K562 (cell line): Measurements from ENCODE around the gene SHC1. TPM values are rescaled to one million over a fixed set of nuclear protein-coding genes. Genes with fewer than 3 reads are reported as not detected.

ENCODE experiments used
- E2F8 ChIP-seq: fragments of 450-650 bp; IDR thresholded peaks from 2 replicates; pipeline ENCODE4 v1.7.1; 2018; ENCODE audit warnings: mild to moderate bottlenecking, low read depth; ENCODE audit not compliant: partially characterized antibody
- FOXP4 ChIP-seq: sonication (generic); formaldehyde crosslinking; IDR thresholded peaks from 2 replicates; pipeline ENCODE4 v1.8.0; 2022; ENCODE audit warnings: mild to moderate bottlenecking, missing genetic modification reagents, borderline replicate concordance
- HES1 ChIP-seq: fragments of 450-650 bp; IDR thresholded peaks from 2 replicates; pipeline ENCODE4 v1.6.1; 2016; ENCODE audit warnings: low read depth, mild to moderate bottlenecking, moderate library complexity
- MTF1 ChIP-seq: fragments of 250-450 bp; sonication (Bioruptor Pico); IDR thresholded peaks from 2 replicates; pipeline ENCODE4 v1.9.0; 2021; ENCODE audit warnings: moderate library complexity, mild to moderate bottlenecking, inconsistent platforms, borderline replicate concordance
- NCOA6 ChIP-seq: fragments of 450-650 bp; IDR thresholded peaks from 2 replicates; pipeline ENCODE4 v1.6.1; 2017; ENCODE audit warnings: mild to moderate bottlenecking
- RBM17 ChIP-seq: fragments of 200-400 bp; formaldehyde crosslinking; IDR thresholded peaks from 2 replicates; pipeline ENCODE4 v1.6.1; 2017; ENCODE audit warnings: low read depth, mild to moderate bottlenecking, low read length, borderline replicate concordance
- THRA ChIP-seq: fragments of 450-650 bp; IDR thresholded peaks from 2 replicates; pipeline ENCODE4 v1.6.1; 2017; ENCODE audit warnings: mild to moderate bottlenecking, moderate library complexity
- ZBTB12 ChIP-seq: fragments of 250-450 bp; sonication (Bioruptor Pico); IDR thresholded peaks from 2 replicates; pipeline ENCODE4 v1.4.0; 2020
- ZNF232 ChIP-seq: sonication (generic); formaldehyde crosslinking; IDR thresholded peaks from 2 replicates; pipeline ENCODE4 v1.8.0; 2022; ENCODE audit warnings: mild to moderate bottlenecking, missing genetic modification reagents
- polyA plus RNA-seq, 8 experiments: library from polyadenylated mRNA; depleted of rRNA in 4 of 8; stranded (reverse) in 5 of 8; unstranded in 3 of 8; fragments of >200 nt; fragmentation: Nextera tagmentation in 2 of 8; fragmentation: Illumina TruSeq in 1 of 8; extraction: Ambion mirVana in 2 of 8; extraction: Trizol in 1 of 8; gene quantifications; 2 replicates each; pipeline versions ENCODE4 v1.2.1 to v1.2.3, GENCODE V29; 2011 to 2014; ENCODE audit warnings: inconsistent platforms in 1 of 8, missing spikeins in 1 of 8
- total RNA-seq, 7 experiments: library from RNA; depleted of rRNA in 6 of 7; stranded (reverse); fragments of >200 nt in 6 of 7; fragmentation: Illumina TruSeq in 2 of 7; extraction: Trizol in 2 of 7; gene quantifications; 2 replicates each; pipeline versions ENCODE4 v1.2.1 to v1.2.3, GENCODE V29; 2011 to 2021; ENCODE audit warnings: low replicate concordance in 1 of 7

Gene SHC1
- total and polyA plus RNA-seq, 9 of the 15 experiments (the other 6 are each of a cell fraction or from before 2014, with no cell fraction given), result 4.1 to 113 (median 51.9) TPM

GRCh38 chr1:154999571-155000410, 29.2 kb upstream of the SHC1 start (continued):
- TF ChIP-seq NCOA6, result no peak
- TF ChIP-seq FOXP4 (CRISPR knock-in tag), result no peak; the same call in 1 of the 2 replicates
- no peak for TF ChIP-seq ZBTB12 (CRISPR knock-in tag)
- no peak for TF ChIP-seq MTF1
- no peak for TF ChIP-seq RBM17
- peak; percentile 80 for TF ChIP-seq ZNF232 (CRISPR knock-in tag)
- TF ChIP-seq E2F8, result no peak
- no peak for TF ChIP-seq THRA
- no peak for TF ChIP-seq HES1
